ENCODE data around the gene KDM3A. TPM values are rescaled to one million over a fixed set of nuclear protein-coding genes. Genes with fewer than 3 reads are reported as not detected.

KDM3A gene
- total RNA-seq, 4 donors from 2014 or later: 39.5 to 60.9 (median 51.1) TPM

GRCh38 chr2:86441882-86442641 lies 891 bp downstream of the KDM3A start:
- Histone ChIP-seq H3K36me3 (no peaks in the 10 kb centered on the region), H3K27me3 (no peaks in the 10 kb centered on the region), H3K4me1 (peaks cover 20 to 32% of the 10 kb centered on the region in 2 donors), H3K9me3 (peaks cover 3% of the 10 kb centered on the region), H3K27ac (peak overlapping the region; percentile 93 to 98 (median 94)), H3K4me3 (replicated peaks in 1 of 3) (peak overlapping the region; percentile 85 to 87 (median 86))
- TF ChIP-seq POLR2A (IDR thresholded peaks at IDR 0.05) (peak in 1 of 2 donors; percentile 23), CTCF (IDR thresholded peaks at IDR 0.05) (no peak)
- DNase-seq: peak; percentile 58 to 61
- intact Hi-C loops (cut with DNase I): loop anchor here (10.0 kb wide), 1 partner anchor 247 kb away; the partner anchor contains the start of genes IMMT and MRPL35
- 0% methylated on average over 11 to 32 of the region's 53 CpGs for WGBS, 2 donors

GRCh38 chr2:86442642-86443005 lies 1.5 kb downstream of the KDM3A start:
- Histone ChIP-seq H3K9me3 (peaks cover 3% of the 10 kb centered on the region), H3K27ac (peak overlapping the region; percentile 93 to 98 (median 94)), H3K4me3 (replicated peaks in 1 of 3) (peak overlapping the region; percentile 85 to 87 (median 86)), H3K27me3 (no peaks in the 10 kb centered on the region), H3K4me1 (peaks cover 23 to 32% of the 10 kb centered on the region in 2 donors), H3K36me3 (no peaks in the 10 kb centered on the region)
- 1 to 4% methylated on average over 5 of the region's 5 CpGs for WGBS, 2 donors
- intact Hi-C loops (cut with DNase I): loop anchor here (10.0 kb wide), 1 partner anchor 248 kb away; the partner anchor contains the start of genes IMMT and MRPL35
- TF ChIP-seq POLR2A (IDR thresholded peaks at IDR 0.05) (peak in 1 of 2 donors; percentile 70), CTCF (IDR thresholded peaks at IDR 0.05) (peak in 2 of 6 experiments; percentile 10 to 15)
- DNase-seq: peak; percentile 88

- DNase-seq: peak in 1 of 2 donors; percentile 7
- WGBS, 2 donors: 80 to 82% methylated on average over 7 of the region's 7 CpGs
- Histone ChIP-seq H3K4me3 (replicated peaks in 1 of 3) (no peak overlapping the region), H3K36me3 (no peaks in the 10 kb centered on the region), H3K27me3 (no peaks in the 10 kb centered on the region), H3K9me3 (peaks cover 3% of the 10 kb centered on the region), H3K4me1 (peaks cover 23 to 32% of the 10 kb centered on the region in 2 donors), H3K27ac (peak overlapping the region in 2 of 3 donors; percentile 94 to 98)
- intact Hi-C loops (cut with DNase I): loop anchor here (10.0 kb wide), 1 partner anchor 249 kb away; the partner anchor contains the start of genes IMMT and MRPL35
- TF ChIP-seq CTCF (IDR thresholded peaks at IDR 0.05) (no peak), POLR2A (IDR thresholded peaks at IDR 0.05) (no peak)
Measured at GRCh38 chr2:86443631-86444350, 2.6 kb downstream of the KDM3A start.

- peaks cover 0 to 3% of the 10 kb centered on the region in 2 donors for H3K36me3 ChIP-seq
- no peak overlapping the region for H3K4me3 ChIP-seq (replicated peaks in 1 of 3)
- no peaks in the 10 kb centered on the region for H3K9me3 ChIP-seq
- WGBS, 2 donors: 87 to 92% methylated on average over 4 of the region's 4 CpGs
- DNase-seq: no peak
- peaks cover 23 to 32% of the 10 kb centered on the region in 2 donors for H3K4me1 ChIP-seq
- intact Hi-C loops (cut with DNase I): loop anchor here (5.0 to 10.0 kb wide), 2 partner anchors 117 to 251 kb away; partner anchors contain the start of genes CHMP3, IMMT and MRPL35
- no peaks in the 10 kb centered on the region for H3K27me3 ChIP-seq
- H3K27ac ChIP-seq: no peak overlapping the region
- TF ChIP-seq CTCF (IDR thresholded peaks at IDR 0.05): no peak
- no peak for TF ChIP-seq POLR2A (IDR thresholded peaks at IDR 0.05)
Measured at GRCh38 chr2:86445436-86445835, 4.3 kb downstream of the KDM3A start.
